ENCODE data around the gene NCOR1. TPM values are rescaled to one million over a fixed set of nuclear protein-coding genes. Genes with fewer than 3 reads are reported as not detected.

Gene NCOR1
- total and polyA plus RNA-seq, 10 of the 15 experiments (the other 5 are each of a cell fraction or from before 2014, with no cell fraction given), result 34.5 to 135 (median 82.9) TPM

GRCh38 chr17:15998031-15998562 lies 217.2 kb downstream of the NCOR1 start:
- H3K27ac ChIP-seq (ENCODE audit: control insufficient read depth, insufficient read depth), result no peak overlapping the region
- peaks cover 23% of the 10 kb centered on the region for H3K79me2 ChIP-seq (ENCODE audit: control insufficient read depth, insufficient read depth, low read length)
- ATAC-seq (no peak), DNase-seq (ENCODE audit: low read depth, low spot score) (no peak), FAIRE-seq (no peak)
- H3K9me3 ChIP-seq (replicated peaks; ENCODE audit: control insufficient read depth, insufficient read depth, low read length), result peaks cover 2% of the 10 kb centered on the region
- no peaks in the 10 kb centered on the region for H4K20me1 ChIP-seq (ENCODE audit: control insufficient read depth, insufficient read depth)
- no peak overlapping the region for H3K4me2 ChIP-seq (ENCODE audit: control insufficient read depth, insufficient read depth)
- POLR2A ChIA-PET, result no interaction called here
- SMC1A ChIA-PET (ENCODE audit: uncharacterized antibody, unreplicated experiment), result interaction anchor here (0.6 to 2.9 kb wide), 7 partner anchors 10 to 192 kb away, joined by 3 to 10 read pairs (median 5); partner anchors contain the start of gene ADORA2B
- H2AFZ ChIP-seq (ENCODE audit: control insufficient read depth, low read depth, low read length), result no peak overlapping the region
- peaks cover 2 to 4% of the 10 kb centered on the region in 2 experiments; a peak in 2 of 4 replicates for H3K36me3 ChIP-seq (ENCODE audit: control insufficient read depth in 2 of 2, insufficient read depth in 2 of 2, low read length in 1 of 2)
- BruUV-seq (replicated peaks), result no TSS peak
- WGBS (ENCODE audit: insufficient coverage, insufficient replicate concordance, low lambda C conversion rate, missing lambda C conversion rate), result 60% methylated on average over 4 of the region's 4 CpGs
- RAD21 ChIA-PET (ENCODE audit: unreplicated experiment), result interaction anchor here (0.9 to 1.8 kb wide), 3 partner anchors 53 to 523 kb away, joined by 3 to 8 read pairs (median 4); partner anchors contain the start of gene ADORA2B
- intact Hi-C loops (cut with micrococcal nuclease; ENCODE audit: unreplicated experiment), result loop anchor here (1.0 kb wide), 4 partner anchors 39 to 170 kb away; partner anchors contain the start of gene ADORA2B
- H3K27me3 ChIP-seq (replicated peaks in 1 of 2; ENCODE audit: control insufficient read depth in 2 of 2, insufficient read depth in 2 of 2, low read length in 1 of 2), result no peaks in the 10 kb centered on the region
- TF ChIP-seq GABPA (IDR thresholded peaks at IDR 0.05; ENCODE audit: low read depth) (no peak), SPI1 (IDR thresholded peaks at IDR 0.05; ENCODE audit: borderline replicate concordance, insufficient read depth, low read depth, low read length) (peak; percentile 57; the same call in 1 of the 2 replicates)
- CTCF ChIA-PET, result interaction anchor here (0.9 to 2.3 kb wide), 10 partner anchors 9 to 524 kb away, joined by 3 to 10 read pairs (median 4); partner anchors contain the start of gene ADORA2B
- no peak overlapping the region for H3K4me3 ChIP-seq
- in situ Hi-C loops (cut with MboI), result loop anchor here (5.0 to 25.0 kb wide), 3 partner anchors 171 to 736 kb away; partner anchors contain the start of genes PMP22 and TVP23C
- peaks cover 11% of the 10 kb centered on the region for H3K4me1 ChIP-seq (ENCODE audit: control insufficient read depth, insufficient read depth, low read length)
- no peak overlapping the region for H3K9ac ChIP-seq (ENCODE audit: control insufficient read depth, insufficient read depth, low read length)

- intact Hi-C loops (cut with micrococcal nuclease; ENCODE audit: unreplicated experiment), result no loop called here
- POLR2A ChIA-PET, result interaction anchor here (0.6 kb wide), 1 partner anchor 501 kb away, joined by 6 read pairs; no protein-coding TSS in a partner anchor
- H3K79me2 ChIP-seq (ENCODE audit: control insufficient read depth, insufficient read depth, low read length), result peaks cover 14% of the 10 kb centered on the region
- no TSS peak for BruUV-seq (replicated peaks)
- CTCF ChIA-PET, result interaction anchor here (0.6 to 2.1 kb wide), 3 partner anchors 31 to 221 kb away, joined by 3 to 10 read pairs (median 5); partner anchors contain the start of gene PIGL
- H3K4me2 ChIP-seq (ENCODE audit: control insufficient read depth, insufficient read depth), result no peak overlapping the region
- H3K9ac ChIP-seq (ENCODE audit: control insufficient read depth, insufficient read depth, low read length), result no peak overlapping the region
- TF ChIP-seq POLR2AphosphoS5 (IDR thresholded peaks at IDR 0.05; ENCODE audit: low read length), result no peak
- peak in 1 of 2 experiments; percentile 37; a peak in 1 of 4 replicates for TF ChIP-seq CEBPB (IDR thresholded peaks at IDR 0.05; ENCODE audit: borderline replicate concordance in 1 of 2, low read depth in 2 of 2, low read length in 2 of 2)
- no peaks in the 10 kb centered on the region; the same call in 2 of the 3 replicates for H3K9me3 ChIP-seq (replicated peaks; ENCODE audit: control insufficient read depth, insufficient read depth, low read length)
- H3K36me3 ChIP-seq (ENCODE audit: control insufficient read depth in 2 of 2, insufficient read depth in 2 of 2, low read length in 1 of 2), result no peaks in the 10 kb centered on the region
- H4K20me1 ChIP-seq (ENCODE audit: control insufficient read depth, insufficient read depth), result no peaks in the 10 kb centered on the region
- RAD21 ChIA-PET (ENCODE audit: unreplicated experiment), result interaction anchor here (0.6 to 1.3 kb wide), 2 partner anchors 26 to 1047 kb away, joined by 3 read pairs; no protein-coding TSS in a partner anchor
- DNase-seq (ENCODE audit: low read depth, low spot score), result no peak
- SMC1A ChIA-PET (ENCODE audit: uncharacterized antibody, unreplicated experiment), result interaction anchor here (0.6 kb wide), 2 partner anchors 133 to 522 kb away, joined by 3 to 4 read pairs; no protein-coding TSS in a partner anchor
- peaks cover 11% of the 10 kb centered on the region; the same call in 1 of the 2 replicates for H3K4me1 ChIP-seq (ENCODE audit: control insufficient read depth, insufficient read depth, low read length)
- no peak overlapping the region for H2AFZ ChIP-seq (ENCODE audit: control insufficient read depth, low read depth, low read length)
- 73% methylated on average over 6 of the region's 6 CpGs for WGBS (ENCODE audit: insufficient coverage, insufficient replicate concordance, low lambda C conversion rate, missing lambda C conversion rate)
- no peak for FAIRE-seq
- no peak overlapping the region for H3K27ac ChIP-seq (ENCODE audit: control insufficient read depth, insufficient read depth)
- no peaks in the 10 kb centered on the region for H3K27me3 ChIP-seq (replicated peaks in 1 of 2; ENCODE audit: control insufficient read depth in 2 of 2, insufficient read depth in 2 of 2, low read length in 1 of 2)
- ATAC-seq, result no peak
- in situ Hi-C loops (cut with MboI), result loop anchor here (5.0 to 25.0 kb wide), 3 partner anchors 169 to 734 kb away; partner anchors contain the start of genes PMP22 and TVP23C
- no peak overlapping the region for H3K4me3 ChIP-seq
Measured at GRCh38 chr17:15996322-15996721, 219.0 kb downstream of the NCOR1 start.

All from GM12878 (cell line).